GM15510 (cell line): Measurements from ENCODE around the gene SLC30A2.
A peak's percentile ranks its signal among the peaks of the same experiment; 100 is the strongest.

Experiments
- POLR2A ChIP-seq: IDR thresholded peaks from 3 replicates; pipeline ENCODE4 v1.6.1; 2011; ENCODE audit warnings: borderline replicate concordance; ENCODE audit not compliant: insufficient read length; ENCODE audit errors: extremely low read depth

Gene SLC30A2

DNA sequence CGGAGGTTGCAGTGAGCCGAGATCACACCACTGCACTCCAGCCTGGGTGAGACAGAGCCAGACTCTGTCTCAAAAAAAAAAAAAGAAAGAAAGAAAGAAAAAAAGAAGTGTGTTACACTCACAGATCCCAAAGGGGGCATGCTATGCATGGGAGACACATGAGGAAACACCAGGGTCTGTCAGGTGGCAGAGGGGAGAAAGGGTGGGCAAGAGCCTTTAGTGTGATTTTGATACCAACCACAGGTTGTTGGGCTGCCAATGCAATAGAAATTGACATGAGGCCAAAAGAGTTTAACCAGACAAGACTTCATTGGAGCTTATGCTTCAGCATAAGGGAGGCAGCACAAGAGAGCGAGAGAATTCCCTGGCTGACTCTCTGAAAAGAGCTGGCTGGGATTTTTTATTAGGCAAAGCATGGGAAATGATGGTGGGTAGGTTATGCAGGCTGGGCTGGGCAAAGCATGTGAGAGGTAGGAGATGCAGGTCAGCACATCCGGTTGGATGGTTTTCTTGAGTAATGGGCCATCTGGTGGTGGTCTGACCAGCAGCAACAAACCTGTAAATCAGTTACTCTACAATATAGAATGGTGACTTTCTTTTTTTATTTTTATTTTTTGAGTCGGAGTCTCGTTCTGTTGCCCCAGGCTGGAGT is 36.0 kb downstream of the SLC30A2 start:
- TF ChIP-seq POLR2A, result no peak

DNA sequence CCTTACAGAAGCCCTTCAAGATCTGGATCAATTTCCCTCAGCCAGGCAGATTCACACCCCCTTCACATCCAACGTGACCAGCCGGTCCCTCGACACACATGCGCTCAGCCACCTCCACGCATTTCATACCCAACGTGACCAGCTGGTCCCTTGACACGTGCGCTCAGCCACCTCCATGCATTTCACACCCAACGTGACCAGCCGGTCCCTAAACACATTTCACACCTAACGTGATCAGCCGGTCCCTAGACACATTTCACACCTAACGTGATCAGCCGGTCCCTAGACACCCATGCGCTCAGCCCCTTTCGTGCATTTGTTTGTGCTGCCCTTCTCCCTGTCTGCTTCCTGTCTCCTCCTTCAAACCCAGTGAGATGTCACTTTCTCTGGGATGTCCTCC is 39.2 kb downstream of the SLC30A2 start:
- no peak for TF ChIP-seq POLR2A

DNA sequence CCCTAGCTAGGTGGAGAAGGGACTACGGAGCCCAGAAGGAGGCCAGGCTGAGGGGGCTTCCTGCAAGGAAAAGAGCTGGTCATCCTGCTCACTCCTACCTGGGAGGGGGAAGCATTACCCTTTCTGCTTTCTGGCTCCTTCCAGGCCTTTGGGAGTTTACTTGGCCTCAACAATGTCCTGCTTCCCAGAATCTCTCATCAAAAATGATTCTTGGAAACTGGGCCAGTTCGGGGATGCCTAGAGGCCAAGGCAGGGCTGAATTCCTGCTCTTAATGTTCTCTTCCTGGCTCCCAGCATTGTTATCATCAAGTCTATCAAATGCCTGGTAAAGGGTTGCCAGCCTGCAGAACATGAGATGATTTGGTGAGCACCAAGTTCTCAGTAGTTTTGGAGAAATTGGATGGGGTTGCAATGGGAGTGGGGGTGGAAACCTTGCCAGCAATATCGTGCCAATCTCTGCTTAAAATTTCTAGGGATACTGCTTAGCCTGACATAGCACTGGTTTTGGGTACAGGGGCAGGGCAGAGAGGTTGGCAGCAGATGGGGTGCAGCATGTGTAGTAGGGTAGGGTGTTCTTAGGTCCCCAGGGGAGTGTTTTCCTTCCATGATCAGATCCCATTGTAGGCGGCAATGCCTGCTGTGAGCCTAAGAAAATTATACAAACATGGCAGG is 40.3 kb downstream of the SLC30A2 start:
- TF ChIP-seq POLR2A, result no peak

DNA sequence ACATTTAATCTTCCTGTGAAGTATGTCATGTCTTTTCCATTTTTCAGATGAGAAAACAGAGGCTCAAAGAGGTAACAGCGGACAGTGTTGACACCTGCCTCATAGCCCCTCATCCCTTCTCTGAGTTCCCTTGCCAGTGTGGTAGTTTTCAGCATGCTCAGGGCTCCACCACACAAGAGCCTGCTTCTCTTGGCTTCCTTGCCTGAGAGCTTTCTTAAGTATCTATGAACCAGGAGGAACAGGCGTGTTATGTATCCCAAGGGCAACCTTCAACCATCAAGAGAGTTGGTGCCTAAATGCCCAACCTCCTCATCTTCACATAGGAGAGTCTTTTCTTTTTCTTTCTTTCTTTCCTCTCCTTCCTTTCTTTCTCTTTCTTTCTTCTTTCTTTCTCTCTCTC is 42.2 kb downstream of the SLC30A2 start:
- TF ChIP-seq POLR2A, result no peak

DNA sequence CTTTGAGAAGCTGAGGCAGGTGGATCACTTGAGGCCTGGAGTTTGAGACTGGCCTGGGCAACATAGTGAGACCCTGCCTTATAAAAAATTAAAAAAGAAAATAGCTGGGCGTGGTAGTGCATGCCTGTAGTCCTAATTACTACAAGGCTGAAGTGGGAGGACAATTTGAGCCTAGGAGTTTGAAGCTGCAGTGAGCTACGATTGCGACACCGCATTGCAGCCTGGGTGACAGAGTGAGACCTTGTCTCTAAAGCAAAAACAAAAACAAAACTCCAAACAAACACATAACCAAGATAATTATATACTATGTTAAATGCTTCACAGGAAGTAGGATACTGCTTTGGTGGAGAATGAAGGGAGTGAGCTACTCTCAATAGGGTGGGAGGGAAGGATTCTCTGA is 42.7 kb downstream of the SLC30A2 start:
- TF ChIP-seq POLR2A, result no peak

DNA sequence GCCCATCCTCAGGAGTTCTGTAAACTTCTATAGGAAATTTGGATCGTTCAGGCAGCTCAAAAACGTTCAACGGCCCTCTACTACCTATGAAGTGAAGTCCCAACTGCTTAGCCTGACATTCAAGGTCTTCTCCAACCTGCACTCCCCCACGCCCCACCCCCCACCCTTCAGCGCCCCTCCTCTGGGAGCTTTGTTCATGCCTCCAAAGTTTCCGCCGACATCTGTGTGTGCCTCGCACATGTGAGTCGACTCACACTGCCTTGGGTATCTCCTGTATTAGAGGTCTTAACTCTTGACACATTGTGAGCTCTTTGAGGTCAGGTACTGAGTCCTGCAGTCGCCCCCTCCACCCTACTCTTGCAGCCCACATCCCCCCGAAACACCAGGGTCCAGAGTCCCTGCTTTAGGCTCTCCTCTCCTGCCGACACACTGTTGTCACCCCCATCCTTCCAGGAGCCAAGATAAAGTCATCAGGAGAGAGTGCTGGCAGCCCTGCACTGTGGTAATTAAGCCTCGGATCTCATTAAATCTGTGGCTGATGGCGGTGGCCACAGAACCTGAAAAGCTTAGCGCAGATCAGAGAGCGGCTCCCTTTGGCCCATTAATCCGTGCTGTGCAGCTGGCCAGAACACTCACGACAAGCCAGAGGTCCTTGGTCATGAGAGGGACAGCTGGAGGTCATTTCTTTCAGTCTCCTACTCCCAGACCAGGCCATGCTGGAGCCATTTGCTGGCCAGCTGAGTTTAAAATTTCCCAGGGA is 46.7 kb downstream of the SLC30A2 start:
- TF ChIP-seq POLR2A, result no peak

DNA sequence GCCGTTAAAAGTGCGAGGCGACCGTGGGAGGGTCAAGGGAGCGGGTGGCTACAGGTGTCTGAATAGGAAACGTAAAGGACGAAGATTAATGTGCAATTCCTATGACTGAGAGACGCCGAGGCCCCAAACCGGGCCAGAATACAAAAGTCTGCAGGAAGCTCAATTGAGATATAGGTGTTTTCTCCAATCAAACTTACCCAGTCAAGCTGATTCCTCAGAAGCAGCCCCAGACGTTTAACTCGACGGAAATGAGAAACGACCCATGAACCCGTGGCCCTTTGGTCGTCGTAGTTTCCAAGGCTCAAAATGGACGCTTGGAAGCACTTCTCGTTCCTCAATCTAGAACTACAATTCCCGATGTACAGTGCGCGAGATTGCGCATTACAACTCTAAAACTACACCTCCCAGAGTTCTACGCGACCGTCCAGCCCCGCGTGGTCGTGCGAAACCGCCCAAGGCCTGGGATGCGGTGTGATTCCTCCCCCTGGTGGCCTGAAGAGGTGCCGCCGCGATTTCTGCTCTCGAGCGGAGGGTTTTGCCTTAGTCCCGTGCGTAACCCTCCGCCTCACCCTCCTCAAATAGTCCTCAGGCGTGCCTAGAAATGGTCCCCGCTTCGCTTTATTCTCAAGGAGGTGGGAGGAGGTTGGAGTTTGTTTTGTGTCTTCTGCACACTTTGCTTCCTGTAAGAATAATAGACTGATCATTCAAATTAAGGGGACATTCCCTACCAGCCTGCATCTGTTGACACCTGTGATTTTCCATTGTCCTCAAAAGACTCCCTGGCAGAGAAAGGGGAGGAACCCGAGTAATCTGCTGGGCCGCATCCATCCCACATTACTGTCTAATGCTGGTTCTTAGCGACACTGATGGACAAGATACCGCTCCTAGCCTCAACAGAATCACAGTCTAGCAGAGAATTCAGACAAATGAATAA is 47.8 kb downstream of the SLC30A2 start, which contains the start of gene PAFAH2:
PAFAH2 (minus strand) TSS at position 236 of the 934 bp plus-strand sequence. CDS start 7,247 bp downstream, outside the sequence.
- peak; percentile 48 for TF ChIP-seq POLR2A

DNA sequence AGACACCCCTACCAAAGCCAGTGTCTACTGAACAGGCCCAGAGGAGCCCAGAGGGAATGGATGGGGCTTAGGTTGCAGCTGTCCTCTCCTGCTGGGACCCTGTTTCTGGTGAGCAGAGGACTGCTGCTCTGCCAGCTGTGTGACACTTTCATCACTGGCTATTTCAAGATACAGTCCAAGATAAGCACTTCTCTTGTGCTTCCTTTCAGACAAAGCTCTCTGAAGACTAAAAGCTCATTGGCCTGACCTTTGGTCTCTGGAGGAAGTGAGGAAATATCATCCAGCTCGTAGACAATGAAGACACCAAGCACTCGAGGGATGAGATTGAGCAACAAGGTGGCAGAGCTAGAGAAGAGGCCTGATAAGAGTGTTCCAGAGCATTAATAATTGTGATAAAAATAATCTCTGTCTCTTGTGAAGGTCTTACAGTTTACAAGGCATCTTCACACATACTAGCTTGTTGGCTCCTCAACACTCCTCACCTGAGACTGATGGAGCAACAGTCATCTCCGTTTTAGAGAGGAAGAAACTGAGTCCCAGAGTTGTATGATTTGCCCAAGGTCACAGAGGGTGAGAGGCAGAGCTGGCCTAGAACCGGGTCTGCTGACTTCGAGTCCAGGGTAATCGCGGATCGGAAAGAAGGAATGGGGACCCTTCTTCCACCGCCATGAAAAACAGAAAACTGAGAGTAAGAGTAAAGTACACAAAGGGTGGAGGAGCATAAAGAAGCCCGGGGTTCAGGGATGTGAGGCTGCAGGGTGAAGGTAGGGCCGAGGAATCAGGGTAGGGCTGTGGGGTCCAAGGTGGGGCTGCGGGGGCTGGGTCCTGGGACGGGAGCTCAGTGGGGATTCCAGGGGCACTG is 48.7 kb downstream of the SLC30A2 start:
- no peak for TF ChIP-seq POLR2A

DNA sequence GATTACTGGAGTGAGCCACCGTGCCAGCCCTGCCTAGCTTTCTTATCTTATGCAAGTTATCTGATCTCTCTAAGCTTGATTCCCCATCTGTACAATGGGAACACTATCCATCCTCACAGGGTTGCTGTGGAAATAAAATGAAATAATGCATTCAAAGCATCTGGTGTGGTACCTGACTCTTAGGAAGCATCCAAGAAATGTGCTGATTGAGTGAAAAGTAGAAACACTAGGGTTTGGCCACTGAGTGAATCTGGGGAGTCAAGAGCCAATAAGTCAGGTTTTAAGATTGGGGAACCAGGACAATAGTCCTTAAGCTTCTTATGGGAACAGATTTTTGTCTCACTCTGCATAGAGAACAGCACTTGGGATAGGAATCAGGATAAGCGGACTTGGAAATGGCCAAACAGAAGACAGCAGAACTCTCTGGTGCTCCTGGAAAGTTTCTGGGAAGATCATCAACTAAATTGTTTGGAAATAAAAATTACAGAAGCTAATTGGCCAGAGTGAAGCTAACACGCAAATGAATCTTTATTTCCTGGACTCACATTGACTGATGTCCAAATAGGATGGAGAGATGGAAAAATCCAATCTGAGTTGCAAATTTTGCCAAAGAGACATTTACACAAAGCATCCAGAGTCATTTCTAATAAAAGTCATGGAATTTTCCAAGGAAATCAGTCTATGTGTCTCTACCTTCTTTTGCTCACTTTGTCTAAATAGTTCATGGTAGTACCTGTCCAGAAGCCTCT is 51.3 kb downstream of the SLC30A2 start:
- TF ChIP-seq POLR2A, result no peak

DNA sequence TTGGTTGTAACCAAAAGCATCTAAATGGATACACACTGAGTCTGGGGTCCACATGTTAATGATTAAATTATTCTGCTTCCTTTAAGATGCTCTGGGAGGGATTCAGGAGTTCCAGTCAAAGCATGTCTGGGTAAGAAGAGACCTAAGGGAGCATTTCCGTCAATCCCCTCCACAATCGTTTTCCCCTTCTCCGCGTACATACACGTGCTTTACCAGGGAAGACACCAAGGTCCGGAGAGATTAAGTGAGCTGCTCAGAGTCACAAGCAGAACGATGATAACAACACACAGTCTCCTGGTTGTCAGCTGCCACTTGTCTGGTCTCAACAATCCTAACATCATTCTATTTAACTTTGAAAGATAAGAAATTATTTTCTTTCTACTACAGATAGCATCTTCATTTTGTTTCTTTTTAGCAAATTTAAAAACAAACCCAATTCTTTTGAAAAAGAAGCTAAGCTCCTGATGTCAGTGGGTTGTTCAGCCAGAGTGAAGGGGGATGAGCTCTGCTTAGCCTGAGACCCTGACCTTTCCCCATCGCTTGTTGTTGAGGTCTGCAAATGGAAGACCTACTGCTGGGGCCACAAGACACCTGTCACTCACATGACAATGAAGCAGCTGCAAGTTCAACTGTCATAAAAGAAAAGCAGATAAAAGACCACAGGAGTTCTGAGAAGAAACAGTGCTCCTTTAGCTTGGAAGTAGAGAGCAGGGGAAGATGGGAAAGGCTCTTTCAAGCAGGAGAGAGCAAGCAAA is 52.5 kb downstream of the SLC30A2 start:
- TF ChIP-seq POLR2A, result no peak

DNA sequence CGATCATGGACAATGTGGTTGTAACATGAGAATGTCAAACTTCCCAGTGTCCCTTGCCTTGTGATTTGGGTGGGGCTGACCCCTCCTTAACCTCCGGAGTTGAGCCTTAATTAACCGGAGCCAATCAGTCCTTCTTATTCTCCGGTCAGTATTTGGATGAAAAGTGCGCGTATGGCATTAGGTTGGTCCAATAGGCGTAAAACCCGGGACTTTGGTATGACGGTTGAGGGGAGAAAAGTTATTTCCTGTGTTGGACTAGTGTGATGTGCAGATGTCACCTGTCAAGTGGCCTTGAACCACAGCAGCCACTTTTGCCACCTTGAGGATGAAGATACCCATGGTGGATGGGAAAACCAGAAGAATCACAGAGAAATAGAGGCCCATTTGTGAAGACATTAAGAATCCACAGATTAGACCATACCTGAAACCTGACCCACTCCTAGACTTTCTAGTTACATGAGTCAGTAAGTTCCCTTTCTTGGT is 53.2 kb downstream of the SLC30A2 start:
- TF ChIP-seq POLR2A, result no peak
